Skin of body (tissue), 2 donors: ENCODE results near the gene ADAMTSL1. TPM values are rescaled to one million over a fixed set of nuclear protein-coding genes. Genes with fewer than 3 reads are reported as not detected.

Experiments
- DNase-seq: peaks from one replicate; lab custom pipeline; 2025; lab: John Stamatoyannopoulos, UW
- total RNA-seq: library from RNA; depleted of rRNA; stranded (reverse); fragments of >200 nt; gene quantifications from one replicate; pipeline ENCODE4 v1.2.3, GENCODE V29; 2014

Gene ADAMTSL1
- total RNA-seq, 1 donor from 2014 or later, result 37.1 TPM

- no peak for DNase-seq
Measured at GRCh38 chr9:18466101-18466500, 7.9 kb upstream of the ADAMTSL1 start.

- DNase-seq, result no peak
Measured at GRCh38 chr9:18467696-18468095, 6.3 kb upstream of the ADAMTSL1 start.

GRCh38 chr9:18472435-18472834, 1.5 kb upstream of the ADAMTSL1 start:
- no peak for DNase-seq

- DNase-seq, result peak; percentile 10
Measured at GRCh38 chr9:18472841-18473251, 1.1 kb upstream of the ADAMTSL1 start.

GRCh38 chr9:18474783-18475182, 830 bp downstream of the ADAMTSL1 start:
- peak; percentile 74 for DNase-seq

- peak; percentile 49 for DNase-seq
Measured at GRCh38 chr9:18477121-18477660, 3.2 kb downstream of the ADAMTSL1 start.

- DNase-seq, result no peak
Measured at GRCh38 chr9:18477719-18478118, 3.8 kb downstream of the ADAMTSL1 start.

- peak; percentile 31 for DNase-seq
Measured at GRCh38 chr9:18478501-18479361, 4.8 kb downstream of the ADAMTSL1 start.

GRCh38 chr9:18479405-18479804, 5.5 kb downstream of the ADAMTSL1 start:
- no peak for DNase-seq

- no peak for DNase-seq
Measured at GRCh38 chr9:18480662-18481093, 6.7 kb downstream of the ADAMTSL1 start.

GRCh38 chr9:18482371-18482770, 8.4 kb downstream of the ADAMTSL1 start:
- no peak for DNase-seq

- no peak for DNase-seq
Measured at GRCh38 chr9:18485714-18486113, 11.8 kb downstream of the ADAMTSL1 start.

GRCh38 chr9:18487611-18488010, 13.7 kb downstream of the ADAMTSL1 start:
- DNase-seq, result peak; percentile 83

- DNase-seq, result no peak
Measured at GRCh38 chr9:18488886-18489285, 14.9 kb downstream of the ADAMTSL1 start.

- DNase-seq, result no peak
Measured at GRCh38 chr9:18489861-18490260, 15.9 kb downstream of the ADAMTSL1 start.

- peak; percentile 74 for DNase-seq
Measured at GRCh38 chr9:18490641-18491370, 16.9 kb downstream of the ADAMTSL1 start.

- no peak for DNase-seq
Measured at GRCh38 chr9:18492612-18493011, 18.7 kb downstream of the ADAMTSL1 start.

- DNase-seq, result no peak
Measured at GRCh38 chr9:18493451-18493993, 19.6 kb downstream of the ADAMTSL1 start.

- no peak for DNase-seq
Measured at GRCh38 chr9:18495065-18495464, 21.1 kb downstream of the ADAMTSL1 start.

GRCh38 chr9:18496256-18497000, 22.5 kb downstream of the ADAMTSL1 start:
- peak; percentile 68 for DNase-seq

- peak; percentile 58 for DNase-seq
Measured at GRCh38 chr9:18499062-18499461, 25.1 kb downstream of the ADAMTSL1 start.
